DND-41 (cell line): Measurements from ENCODE around the gene FRAT2.
"Not testable (repeated sequence)": the region's sequence is repeated elsewhere in the genome, so short reads cannot be mapped to it uniquely, and the experiment has no call there.

Experiments used
- ATAC-seq: fragments of 200-7000 bp; cut with Tn5 transposase; 3 replicates; pipeline ENCODE4 v1.9.1; 2021; ENCODE audit warnings: low read depth; ENCODE audit not compliant: insufficient read depth
- DNase-seq: peaks from one replicate; pipeline ENCODE4 v3.0.0-alpha.2; 2020
- H2AFZ ChIP-seq: 2 replicates; pipeline ENCODE4 v1.6.0; 2012; ENCODE audit warnings: low read depth, low read length
- H3K27ac ChIP-seq: 2 replicates; pipeline ENCODE4 v1.5.1; 2012; ENCODE audit warnings: low read length, inconsistent platforms
- H3K27me3 ChIP-seq: fragments of 200-600 bp; sonication (generic); 2 replicates; pipeline ENCODE4 v1.6.0; 2012; ENCODE audit warnings: low read length, mild to moderate bottlenecking, inconsistent platforms; ENCODE audit not compliant: insufficient read depth, poor library complexity
- H3K36me3 ChIP-seq: 2 replicates; pipeline ENCODE4 v1.5.1; 2012; ENCODE audit warnings: low read length, inconsistent platforms; ENCODE audit not compliant: insufficient read depth
- H3K4me1 ChIP-seq: 2 replicates; pipeline ENCODE4 v1.5.1; 2012; ENCODE audit warnings: mild to moderate bottlenecking, low read length; ENCODE audit not compliant: insufficient read depth
- H3K4me2 ChIP-seq: 2 replicates; pipeline ENCODE4 v1.6.0; 2012; ENCODE audit warnings: mild to moderate bottlenecking, moderate library complexity, low read length, inconsistent platforms; ENCODE audit not compliant: insufficient read depth
- H3K4me3 ChIP-seq, 2 experiments: fragments of 200-600 bp in 1 of 2; shearing (Covaris generic) in 1 of 2; 2 replicates each; pipeline ENCODE4 v1.5.1; 2012 to 2016; ENCODE audit warnings: inconsistent platforms in 2 of 2, low read length in 2 of 2, mild to moderate bottlenecking in 2 of 2, low read depth in 1 of 2, moderate library complexity in 1 of 2
- H3K79me2 ChIP-seq: 2 replicates; pipeline ENCODE4 v1.6.0; 2012; ENCODE audit warnings: low read length, inconsistent platforms; ENCODE audit not compliant: insufficient read depth
- H3K9ac ChIP-seq: 2 replicates; pipeline ENCODE4 v1.6.0; 2012; ENCODE audit warnings: low read depth, mild to moderate bottlenecking, inconsistent platforms, low read length, moderate library complexity
- H3K9me3 ChIP-seq: 2 replicates; pipeline ENCODE4 v1.5.1; 2012; ENCODE audit warnings: low read length, moderate library complexity, mild to moderate bottlenecking, inconsistent platforms; ENCODE audit not compliant: insufficient read depth, severe bottlenecking
- H4K20me1 ChIP-seq: 2 replicates; pipeline ENCODE4 v1.6.0; 2012; ENCODE audit warnings: low read length; ENCODE audit not compliant: insufficient read depth
- EZH2 ChIP-seq: IDR thresholded peaks from 3 replicates; pipeline ENCODE4 v1.6.1; 2012; ENCODE audit warnings: borderline replicate concordance, low read depth, mild to moderate bottlenecking, moderate library complexity, low read length, inconsistent platforms; ENCODE audit not compliant: severe bottlenecking
- TF ChIP-seq, protein P1 (sequence below): IDR thresholded peaks from 2 replicates; pipeline ENCODE4 v1.5.1; 2012; ENCODE audit warnings: borderline replicate concordance, low read length, moderate library complexity, mild to moderate bottlenecking; ENCODE audit not compliant: poor library complexity, severe bottlenecking; ENCODE audit errors: extremely low read depth

Gene FRAT2

DNA sequence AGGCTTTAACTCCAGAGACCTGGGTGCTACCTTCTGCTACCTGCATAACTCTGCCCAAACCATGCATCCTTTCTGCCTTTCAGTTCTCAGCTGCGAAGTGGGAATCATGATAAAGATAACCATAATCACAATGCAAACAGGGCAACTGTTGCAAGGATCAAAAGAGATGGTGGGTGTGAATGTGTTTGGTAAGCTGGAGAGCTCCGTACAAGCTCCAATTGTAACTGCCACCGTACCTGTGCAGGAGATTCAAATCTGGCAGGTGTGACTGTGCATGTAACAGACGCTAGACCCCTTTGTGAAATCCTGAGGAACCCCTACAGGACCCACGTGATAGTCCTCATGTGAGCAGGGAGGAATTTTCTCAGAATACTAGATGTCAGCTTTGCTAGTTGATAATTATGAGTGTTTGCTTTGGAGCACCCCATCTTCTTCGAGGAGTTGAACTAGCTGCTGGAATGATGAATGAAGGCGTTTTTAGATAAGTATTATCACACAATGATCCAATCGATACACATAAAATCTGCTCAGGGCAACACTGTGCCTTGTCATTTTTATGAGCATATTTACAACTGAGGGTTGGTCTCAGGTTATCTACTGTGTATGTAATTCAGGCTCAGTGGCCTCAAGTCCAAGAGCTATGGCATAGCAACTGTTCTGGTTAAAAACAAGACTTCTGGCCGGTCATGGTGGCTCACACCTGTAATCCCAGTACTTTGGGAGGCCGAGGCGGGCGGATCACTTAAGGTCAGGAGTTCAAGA lies 15.4 kb upstream of the FRAT2 start:
- TF ChIP-seq EZH2, result no peak
- TF ChIP-seq, protein P1, sequence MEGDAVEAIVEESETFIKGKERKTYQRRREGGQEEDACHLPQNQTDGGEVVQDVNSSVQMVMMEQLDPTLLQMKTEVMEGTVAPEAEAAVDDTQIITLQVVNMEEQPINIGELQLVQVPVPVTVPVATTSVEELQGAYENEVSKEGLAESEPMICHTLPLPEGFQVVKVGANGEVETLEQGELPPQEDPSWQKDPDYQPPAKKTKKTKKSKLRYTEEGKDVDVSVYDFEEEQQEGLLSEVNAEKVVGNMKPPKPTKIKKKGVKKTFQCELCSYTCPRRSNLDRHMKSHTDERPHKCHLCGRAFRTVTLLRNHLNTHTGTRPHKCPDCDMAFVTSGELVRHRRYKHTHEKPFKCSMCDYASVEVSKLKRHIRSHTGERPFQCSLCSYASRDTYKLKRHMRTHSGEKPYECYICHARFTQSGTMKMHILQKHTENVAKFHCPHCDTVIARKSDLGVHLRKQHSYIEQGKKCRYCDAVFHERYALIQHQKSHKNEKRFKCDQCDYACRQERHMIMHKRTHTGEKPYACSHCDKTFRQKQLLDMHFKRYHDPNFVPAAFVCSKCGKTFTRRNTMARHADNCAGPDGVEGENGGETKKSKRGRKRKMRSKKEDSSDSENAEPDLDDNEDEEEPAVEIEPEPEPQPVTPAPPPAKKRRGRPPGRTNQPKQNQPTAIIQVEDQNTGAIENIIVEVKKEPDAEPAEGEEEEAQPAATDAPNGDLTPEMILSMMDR, result no peak
- H3K27me3 ChIP-seq, result no peaks in the 10 kb centered on the region
- no peaks in the 10 kb centered on the region for H3K4me1 ChIP-seq
- H2AFZ ChIP-seq, result no peak overlapping the region
- H4K20me1 ChIP-seq, result no peaks in the 10 kb centered on the region
- no peak overlapping the region for H3K9ac ChIP-seq
- H3K79me2 ChIP-seq, result no peaks in the 10 kb centered on the region
- ATAC-seq, result no peak
- H3K4me3 ChIP-seq, result no peak overlapping the region
- H3K9me3 ChIP-seq, result no peaks in the 10 kb centered on the region
- H3K36me3 ChIP-seq, result no peaks in the 10 kb centered on the region
- H3K4me2 ChIP-seq, result no peak overlapping the region
- H3K27ac ChIP-seq, result no peak overlapping the region
- DNase-seq, result no peak

DNA sequence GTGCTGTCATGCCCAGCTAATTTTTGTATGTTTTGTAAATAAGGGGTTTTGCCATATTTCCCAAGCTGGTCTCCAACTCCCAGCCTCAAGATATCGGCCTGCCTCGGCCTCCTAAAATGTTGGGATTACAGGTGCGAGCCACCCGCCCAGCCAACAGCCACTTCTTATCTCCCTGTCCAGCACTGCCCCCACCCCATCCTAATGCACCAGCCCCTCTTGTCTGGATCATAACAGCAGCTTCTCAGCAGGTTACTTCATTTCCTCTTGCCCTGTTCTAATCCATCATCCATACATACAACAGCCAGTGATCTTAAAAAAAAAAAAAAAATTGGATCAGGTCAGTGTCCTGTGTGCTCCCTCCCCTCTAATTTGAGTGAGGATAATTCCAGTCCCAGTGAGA lies 12.8 kb upstream of the FRAT2 start:
- Histone ChIP-seq H2AFZ (no peak overlapping the region), H3K4me2 (no peak overlapping the region), H3K9ac (no peak overlapping the region), H4K20me1 (no peaks in the 10 kb centered on the region), H3K36me3 (no peaks in the 10 kb centered on the region), H3K79me2 (no peaks in the 10 kb centered on the region), H3K4me3 (no peak overlapping the region), H3K4me1 (no peaks in the 10 kb centered on the region), H3K27me3 (no peaks in the 10 kb centered on the region), H3K27ac (no peak overlapping the region), H3K9me3 (no peaks in the 10 kb centered on the region)
- TF ChIP-seq, protein P1, result no peak
- TF ChIP-seq EZH2, result no peak
- ATAC-seq (no peak), DNase-seq (no peak)

DNA sequence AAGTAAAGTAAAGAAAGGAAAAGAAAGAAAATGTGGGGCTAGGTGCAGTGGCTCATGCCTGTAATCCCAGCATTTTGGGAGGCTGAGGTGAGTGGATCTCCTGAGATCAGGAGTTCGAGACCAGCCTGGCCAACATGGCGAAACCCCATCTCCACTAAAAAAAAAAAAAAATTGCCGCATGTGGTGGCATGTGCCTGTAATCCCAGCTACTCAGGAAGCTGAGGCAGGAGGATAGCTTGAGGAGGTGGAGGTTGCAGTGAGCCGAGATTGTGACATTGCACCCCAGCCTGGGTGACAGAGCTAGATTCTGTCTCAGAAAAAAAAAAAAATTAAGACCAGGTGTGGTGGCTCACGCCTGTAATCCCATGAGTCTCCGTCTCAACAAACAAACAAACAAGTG lies 9.1 kb upstream of the FRAT2 start:
- not testable (repeated sequence) for H3K36me3 ChIP-seq, H3K9me3 ChIP-seq, ATAC-seq, H3K27me3 ChIP-seq, H2AFZ ChIP-seq, H3K4me2 ChIP-seq, DNase-seq, H3K79me2 ChIP-seq, H3K9ac ChIP-seq, H3K27ac ChIP-seq, H3K4me1 ChIP-seq, H3K4me3 ChIP-seq, H4K20me1 ChIP-seq

DNA sequence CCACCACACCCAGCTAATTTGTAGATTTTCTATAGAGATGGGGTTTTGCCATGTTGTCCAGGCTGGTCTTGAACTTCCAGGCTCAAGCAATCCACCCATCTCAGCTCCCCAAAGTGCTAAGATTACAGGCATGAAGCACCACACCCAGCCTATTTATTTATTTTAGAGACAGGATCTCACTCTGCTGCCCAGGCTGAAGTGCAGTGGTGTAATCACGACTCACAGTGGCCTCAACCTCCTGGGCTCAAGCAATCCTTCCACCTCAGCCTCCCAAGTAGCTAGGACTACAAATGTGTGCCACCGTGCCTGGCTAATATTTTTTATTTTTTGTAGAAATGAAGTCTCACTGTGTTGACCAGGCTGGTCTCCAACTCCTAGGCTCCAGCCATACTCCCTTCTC lies 6.9 kb upstream of the FRAT2 start:
- no peaks in the 10 kb centered on the region for H3K36me3 ChIP-seq

More for the DNA sequence above, 6.9 kb upstream of the FRAT2 start:
- H3K4me2 ChIP-seq, result no peak overlapping the region
- H2AFZ ChIP-seq, result no peak overlapping the region
- no peak overlapping the region for H3K9ac ChIP-seq
- no peak overlapping the region for H3K4me3 ChIP-seq
- peaks cover 10% of the 10 kb centered on the region for H3K27me3 ChIP-seq
- ATAC-seq, result no peak
- H4K20me1 ChIP-seq, result no peaks in the 10 kb centered on the region
- H3K4me1 ChIP-seq, result no peaks in the 10 kb centered on the region
- H3K9me3 ChIP-seq, result no peaks in the 10 kb centered on the region
- TF ChIP-seq, protein P1, result no peak
- no peak for TF ChIP-seq EZH2
- no peak for DNase-seq
- no peak overlapping the region for H3K27ac ChIP-seq
- no peaks in the 10 kb centered on the region for H3K79me2 ChIP-seq
